Peyer's patch (tissue), 4 donors: ENCODE measurements around the gene TAGLN3.

Source experiments
- CTCF ChIP-seq, 6 experiments: fragments of 450-650 bp in 4 of 6; fragments of 200-600 bp in 2 of 6; sonication (generic) in 1 of 6; IDR thresholded peaks; one replicate each; pipeline ENCODE4 v1.5.1; 2017 to 2019; ENCODE audit warnings: antibody characterized with exemption in 6 of 6, mild to moderate bottlenecking in 3 of 6, moderate library complexity in 1 of 6
- POLR2A ChIP-seq, 2 donors: fragments of 450-650 bp; IDR thresholded peaks; one replicate each; pipeline ENCODE4 v1.5.1; 2017; ENCODE audit warnings: antibody characterized with exemption in 2 of 2, mild to moderate bottlenecking in 2 of 2, moderate library complexity in 2 of 2

GRCh38 chr3:111955876-111956275 is 42.8 kb upstream of the TAGLN3 start:
- TF ChIP-seq POLR2A (IDR thresholded peaks at IDR 0.05) (no peak), CTCF (IDR thresholded peaks at IDR 0.05) (no peak)
